Choroid plexus epithelial cell (primary cell): ENCODE measurements around the gene SMPD3.
A peak's percentile ranks its signal among the peaks of the same experiment; 100 is the strongest.

Source experiments
- DNase-seq: peaks from one replicate; pipeline ENCODE4 v3.0.0-alpha.2; 2010; ENCODE audit warnings: low read depth
- H3K4me3 ChIP-seq: 2 replicates; pipeline ENCODE4 v1.5.1; 2011; ENCODE audit warnings: low read depth, mild to moderate bottlenecking, control low read depth, low read length, moderate library complexity
- TF ChIP-seq, protein P1 (sequence below): conservative IDR thresholded peaks from 2 replicates; pipeline ENCODE4 v1.5.1; 2011; ENCODE audit warnings: low read depth, mild to moderate bottlenecking, control low read depth, inconsistent platforms, low read length, moderate library complexity

Gene SMPD3

DNA sequence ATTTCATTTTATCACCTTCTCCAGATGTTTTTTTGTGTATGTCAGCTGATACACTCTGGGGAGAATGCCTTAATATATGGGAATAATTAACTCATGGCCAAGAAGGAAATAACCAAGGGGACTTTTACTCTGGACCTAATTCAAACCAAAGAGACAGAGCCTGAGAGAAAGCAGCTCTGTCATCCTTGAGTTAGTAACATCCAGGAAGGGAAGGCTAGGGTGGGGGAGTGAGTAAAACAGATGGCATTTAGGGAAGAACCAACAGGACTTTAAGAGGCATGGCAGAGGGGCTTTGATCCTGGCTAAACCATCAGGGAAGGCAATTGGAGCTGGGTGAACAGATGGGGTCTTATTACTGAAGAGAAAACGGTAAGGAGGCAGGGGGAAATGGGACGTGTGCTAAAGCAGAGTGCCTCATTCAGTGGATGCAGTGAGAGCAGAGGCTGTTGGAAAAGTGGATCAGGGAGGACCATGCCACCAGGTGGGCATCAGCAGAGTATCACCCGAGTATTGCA is 2.5 kb upstream of the SMPD3 start:
- no peak overlapping the region for H3K4me3 ChIP-seq
- DNase-seq, result no peak
- TF ChIP-seq, protein P1, sequence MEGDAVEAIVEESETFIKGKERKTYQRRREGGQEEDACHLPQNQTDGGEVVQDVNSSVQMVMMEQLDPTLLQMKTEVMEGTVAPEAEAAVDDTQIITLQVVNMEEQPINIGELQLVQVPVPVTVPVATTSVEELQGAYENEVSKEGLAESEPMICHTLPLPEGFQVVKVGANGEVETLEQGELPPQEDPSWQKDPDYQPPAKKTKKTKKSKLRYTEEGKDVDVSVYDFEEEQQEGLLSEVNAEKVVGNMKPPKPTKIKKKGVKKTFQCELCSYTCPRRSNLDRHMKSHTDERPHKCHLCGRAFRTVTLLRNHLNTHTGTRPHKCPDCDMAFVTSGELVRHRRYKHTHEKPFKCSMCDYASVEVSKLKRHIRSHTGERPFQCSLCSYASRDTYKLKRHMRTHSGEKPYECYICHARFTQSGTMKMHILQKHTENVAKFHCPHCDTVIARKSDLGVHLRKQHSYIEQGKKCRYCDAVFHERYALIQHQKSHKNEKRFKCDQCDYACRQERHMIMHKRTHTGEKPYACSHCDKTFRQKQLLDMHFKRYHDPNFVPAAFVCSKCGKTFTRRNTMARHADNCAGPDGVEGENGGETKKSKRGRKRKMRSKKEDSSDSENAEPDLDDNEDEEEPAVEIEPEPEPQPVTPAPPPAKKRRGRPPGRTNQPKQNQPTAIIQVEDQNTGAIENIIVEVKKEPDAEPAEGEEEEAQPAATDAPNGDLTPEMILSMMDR, result no peak

DNA sequence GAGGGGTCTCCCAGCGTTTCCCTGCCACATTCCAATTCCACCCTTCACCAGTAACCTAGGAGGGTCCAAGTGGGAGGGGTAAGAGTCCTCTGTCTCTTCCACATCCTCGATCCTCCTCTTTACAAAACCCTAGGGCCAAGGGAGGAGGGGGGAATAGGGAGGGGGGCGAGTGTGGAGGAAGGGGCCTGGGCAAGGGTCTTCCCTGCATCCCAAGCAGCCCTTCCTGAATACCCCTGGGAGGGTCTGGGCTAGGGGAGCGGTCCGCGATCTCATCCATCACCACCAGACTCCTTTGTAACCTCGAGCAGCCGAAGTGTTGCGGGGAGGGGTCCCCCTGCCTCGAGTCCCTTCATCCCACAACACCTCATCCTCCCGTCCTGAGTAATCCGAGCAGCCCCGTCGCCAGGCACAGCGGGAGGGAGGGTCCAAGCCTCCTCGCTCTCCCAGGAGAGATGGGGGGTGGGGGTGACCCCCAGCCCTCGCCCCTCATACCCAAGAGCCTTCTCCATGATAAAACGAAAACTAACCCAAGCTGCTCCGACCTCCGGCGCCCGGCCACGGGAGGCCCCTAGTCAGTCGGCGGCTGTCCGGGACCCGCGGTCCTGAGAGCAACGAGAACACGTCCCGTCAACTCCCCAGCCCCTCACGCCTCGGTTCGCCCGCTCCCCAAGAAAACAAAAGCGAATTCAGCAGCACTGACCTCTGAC is 502 bp downstream of the SMPD3 start:
- peak overlapping the region; percentile 50 for H3K4me3 ChIP-seq

DNA sequence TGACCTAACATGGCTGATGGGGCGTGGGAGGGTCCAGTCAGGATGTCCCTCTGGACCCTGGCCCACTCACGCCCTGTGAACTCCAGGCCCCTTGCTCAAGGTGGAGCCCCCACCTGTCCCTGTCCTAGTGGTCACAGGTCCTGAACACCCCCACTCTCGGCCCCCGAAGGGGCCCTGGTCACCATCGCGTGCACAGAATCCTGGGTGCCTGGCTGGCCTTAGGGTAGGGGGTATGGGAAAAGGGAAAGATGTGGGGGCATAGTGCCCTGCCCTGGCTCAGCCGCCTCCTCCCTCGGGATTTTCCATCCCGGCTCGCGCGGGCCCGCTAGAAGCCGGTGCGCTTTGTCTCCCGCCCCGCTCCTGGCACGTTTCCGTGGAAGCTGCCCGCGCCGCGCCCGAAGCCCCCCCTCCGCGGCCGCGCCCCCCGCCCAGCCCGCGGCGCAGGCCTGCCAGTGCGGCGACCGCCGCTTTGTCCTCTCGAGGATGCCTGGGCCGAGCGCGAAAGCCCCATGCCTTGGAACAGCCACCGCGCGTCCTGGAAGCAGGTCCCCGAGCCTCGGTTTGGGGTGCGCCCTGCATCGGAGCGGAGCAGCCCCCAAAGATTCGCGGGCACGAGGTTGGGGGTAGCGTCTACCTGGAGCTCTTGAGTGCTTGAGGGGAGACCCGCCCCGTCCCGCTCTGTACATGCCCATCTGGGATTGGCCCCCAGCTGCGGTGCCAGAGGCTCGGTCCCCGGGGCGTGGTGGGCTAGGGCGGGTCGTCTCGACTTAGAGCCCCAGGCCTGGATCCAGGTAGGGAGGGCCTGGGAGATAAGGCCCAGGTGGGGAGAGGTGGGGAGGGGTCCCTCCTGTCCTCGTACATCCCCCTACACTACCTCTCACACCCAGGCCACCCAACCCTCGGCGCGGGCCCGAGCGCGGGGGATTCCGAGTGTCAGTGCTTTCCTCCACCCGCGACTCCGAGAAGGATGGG is 1.3 kb downstream of the SMPD3 start:
- TF ChIP-seq, protein P1, result no peak
- no peak overlapping the region for H3K4me3 ChIP-seq
- DNase-seq, result no peak

More for the DNA sequence above, 502 bp downstream of the SMPD3 start:
- TF ChIP-seq, protein P1, result no peak
- DNase-seq, result no peak

DNA sequence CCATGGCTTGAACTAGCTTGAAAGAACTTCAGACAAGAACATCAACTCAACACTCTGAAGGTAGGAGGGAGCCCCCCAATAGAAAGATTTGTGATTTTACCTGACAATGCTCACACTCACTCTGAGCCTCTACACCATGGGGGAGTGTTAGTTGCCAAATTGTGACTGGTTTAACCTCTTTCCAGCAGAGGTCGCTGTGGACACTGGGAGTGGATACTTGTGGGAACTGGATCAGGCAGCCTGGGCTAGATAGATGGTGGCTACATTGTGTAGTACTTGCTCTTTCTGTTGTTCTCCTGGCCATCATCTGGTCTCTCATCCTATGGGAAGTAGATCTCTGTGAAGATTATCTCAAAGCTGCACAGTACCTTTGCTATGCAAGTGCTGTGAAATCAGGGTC is 2.9 kb downstream of the SMPD3 start:
- TF ChIP-seq, protein P1, result peak; percentile 66
- H3K4me3 ChIP-seq, result no peak overlapping the region
- peak; percentile 63 for DNase-seq

DNA sequence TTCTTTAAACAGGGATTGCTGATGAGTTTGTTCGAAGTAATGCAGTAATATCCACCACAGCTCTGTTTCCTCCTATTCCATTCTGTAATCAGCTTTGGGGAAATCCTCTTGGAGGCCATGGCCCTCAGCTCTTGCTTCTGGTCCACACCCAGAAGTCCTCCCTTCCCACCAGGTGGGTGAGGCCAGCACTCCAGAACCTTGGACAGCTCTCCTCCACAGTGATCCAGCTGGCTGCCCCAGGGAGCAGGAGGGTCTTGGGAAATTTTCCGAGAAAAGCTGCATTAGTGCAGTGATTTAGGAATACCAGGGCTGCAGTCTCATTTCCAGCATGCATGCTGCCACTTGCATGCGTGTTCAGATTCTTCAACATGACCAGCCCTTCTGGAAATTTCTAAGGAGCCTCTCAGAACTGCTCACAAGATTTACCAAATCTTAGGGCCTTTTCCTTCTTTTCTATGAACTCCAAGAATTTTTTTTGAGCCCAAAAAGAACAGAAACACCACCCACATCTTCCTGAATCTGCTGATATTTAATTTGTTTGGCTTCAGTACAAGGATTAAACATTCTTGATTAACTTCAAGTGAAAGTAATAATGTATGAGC is 4.2 kb downstream of the SMPD3 start:
- H3K4me3 ChIP-seq, result no peak overlapping the region
- TF ChIP-seq, protein P1, result no peak
- DNase-seq, result peak; percentile 57

DNA sequence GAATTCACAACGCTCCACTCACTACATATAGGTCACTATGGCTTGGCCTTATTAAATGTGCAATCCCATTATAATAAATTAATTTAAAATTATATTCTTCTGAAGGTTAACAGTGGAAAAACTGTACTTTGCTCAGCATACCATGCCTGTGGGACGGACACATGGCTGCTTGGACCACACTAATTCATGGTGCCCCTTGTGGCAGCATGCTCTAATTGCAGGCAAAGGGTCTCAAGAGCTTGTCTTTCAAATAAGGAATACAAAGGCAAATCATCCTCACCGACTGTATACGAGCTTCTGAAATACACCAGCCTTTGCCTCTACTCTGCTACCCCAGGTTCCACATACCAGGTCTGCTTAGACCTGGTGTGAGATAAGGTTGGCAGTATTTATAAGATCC is 11.7 kb downstream of the SMPD3 start:
- no peak for DNase-seq
- TF ChIP-seq, protein P1, result peak; percentile 39
- H3K4me3 ChIP-seq, result no peak overlapping the region
